Astrocyte of the cerebellum (primary cell): Measurements from ENCODE around the gene CDC25C.

Source experiments
- DNase-seq: peaks from one replicate; pipeline ENCODE4 v3.0.0-alpha.2; 2011; ENCODE audit warnings: low read depth
- H3K4me3 ChIP-seq: 2 replicates; pipeline ENCODE4 v1.5.1; 2011; ENCODE audit warnings: mild to moderate bottlenecking, low read depth, low read length, moderate library complexity
- in situ Hi-C: cut with HindIII; loops from 2 replicates; pipeline ENCODE4 v1.10.0; 2017; ENCODE audit warnings: low sequenced_read_pairs
- TF ChIP-seq, protein P1 (sequence below): IDR thresholded peaks from 2 replicates; pipeline ENCODE4 v1.5.1; 2012; ENCODE audit warnings: low read length, low read depth, moderate library complexity, mild to moderate bottlenecking; ENCODE audit errors: missing control alignments

Gene CDC25C

DNA sequence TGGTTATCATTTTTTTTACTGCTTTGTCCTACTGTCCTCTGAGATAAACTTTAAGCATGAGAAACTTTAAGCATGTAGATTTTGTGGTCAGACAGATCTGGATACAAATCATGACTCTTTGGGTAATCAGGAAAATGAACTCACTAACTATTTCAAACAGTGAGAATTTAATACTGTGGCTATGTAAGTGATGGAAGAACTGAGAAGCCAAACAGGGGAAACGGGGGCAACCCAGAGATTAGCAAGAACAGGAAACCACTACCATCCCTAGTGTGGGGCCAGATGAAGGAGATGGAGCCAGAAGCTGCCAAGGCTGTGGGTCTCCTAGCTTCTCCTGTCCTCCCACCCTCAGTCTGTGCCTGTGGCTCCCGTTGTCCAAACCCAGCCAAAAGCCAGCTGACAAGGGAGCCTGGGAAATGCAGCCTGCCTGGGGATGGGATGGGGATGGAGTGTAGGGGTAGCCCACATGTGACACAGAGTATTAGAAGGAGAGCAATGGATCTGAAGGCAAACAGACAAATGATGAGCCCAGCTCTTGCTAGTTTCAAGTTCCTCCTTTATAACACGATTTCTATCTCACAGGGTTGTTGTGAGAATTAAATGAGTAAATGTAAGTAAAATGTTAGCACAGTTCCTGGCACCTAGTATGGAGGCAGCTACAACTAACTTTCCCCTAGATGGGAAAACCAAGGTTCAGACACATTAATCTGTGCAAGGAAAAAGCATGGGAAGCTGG, 90.8 kb downstream of the CDC25C start:
- DNase-seq = no peak
- TF ChIP-seq, protein P1, sequence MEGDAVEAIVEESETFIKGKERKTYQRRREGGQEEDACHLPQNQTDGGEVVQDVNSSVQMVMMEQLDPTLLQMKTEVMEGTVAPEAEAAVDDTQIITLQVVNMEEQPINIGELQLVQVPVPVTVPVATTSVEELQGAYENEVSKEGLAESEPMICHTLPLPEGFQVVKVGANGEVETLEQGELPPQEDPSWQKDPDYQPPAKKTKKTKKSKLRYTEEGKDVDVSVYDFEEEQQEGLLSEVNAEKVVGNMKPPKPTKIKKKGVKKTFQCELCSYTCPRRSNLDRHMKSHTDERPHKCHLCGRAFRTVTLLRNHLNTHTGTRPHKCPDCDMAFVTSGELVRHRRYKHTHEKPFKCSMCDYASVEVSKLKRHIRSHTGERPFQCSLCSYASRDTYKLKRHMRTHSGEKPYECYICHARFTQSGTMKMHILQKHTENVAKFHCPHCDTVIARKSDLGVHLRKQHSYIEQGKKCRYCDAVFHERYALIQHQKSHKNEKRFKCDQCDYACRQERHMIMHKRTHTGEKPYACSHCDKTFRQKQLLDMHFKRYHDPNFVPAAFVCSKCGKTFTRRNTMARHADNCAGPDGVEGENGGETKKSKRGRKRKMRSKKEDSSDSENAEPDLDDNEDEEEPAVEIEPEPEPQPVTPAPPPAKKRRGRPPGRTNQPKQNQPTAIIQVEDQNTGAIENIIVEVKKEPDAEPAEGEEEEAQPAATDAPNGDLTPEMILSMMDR = no peak
- no peak overlapping the region for H3K4me3 ChIP-seq
- in situ Hi-C loops = loop anchor here (10.0 kb wide), 1 partner anchor 74 kb away; no protein-coding TSS in a partner anchor

GRCh38 chr5:138238034-138238433, 93.6 kb downstream of the CDC25C start:
- TF ChIP-seq, protein P1 = no peak
- in situ Hi-C loops = no loop called here
- H3K4me3 ChIP-seq = no peak overlapping the region
- no peak for DNase-seq
